Thoracic aorta (tissue), 2 donors: ENCODE measurements around the gene EPHB2. TPM values are rescaled to one million over a fixed set of nuclear protein-coding genes. Genes with fewer than 3 reads are reported as not detected.
A peak's percentile ranks its signal among the peaks of the same experiment; 100 is the strongest.

ENCODE experiments used
- ATAC-seq: fragments of 150-250 bp; one replicate; pipeline ENCODE4 v1.8.0; 2017; ENCODE audit warnings: low read depth; ENCODE audit not compliant: insufficient number of reproducible peaks, low FRiP score
- DNase-seq: peaks from one replicate; pipeline ENCODE4 v3.0.0-alpha.2; 2020; ENCODE audit warnings: low spot score
- H3K27ac ChIP-seq, 2 donors: fragments of 200-600 bp; sonication (generic); 1 replicate in 1 of 2; 2 replicates in 1 of 2; pipeline ENCODE4 v1.5.1; 2016; ENCODE audit warnings: mild to moderate bottlenecking in 2 of 2, moderate library complexity in 2 of 2
- H3K27me3 ChIP-seq: fragments of 200-600 bp; sonication (generic); replicated peaks from 2 replicates; pipeline ENCODE4 v1.6.0; 2016; ENCODE audit warnings: mild to moderate bottlenecking; ENCODE audit not compliant: insufficient read depth
- H3K36me3 ChIP-seq: fragments of 200-600 bp; sonication (generic); one replicate; pipeline ENCODE4 v1.5.1; 2016
- H3K4me1 ChIP-seq, 2 donors: fragments of 200-600 bp; sonication (generic); 1 replicate in 1 of 2; 2 replicates in 1 of 2; pipeline versions ENCODE4 v1.5.1 to v1.6.0; 2016; ENCODE audit warnings: low read depth in 2 of 2, mild to moderate bottlenecking in 1 of 2; ENCODE audit not compliant: control insufficient read depth in 1 of 2
- H3K4me3 ChIP-seq: fragments of 200-600 bp; sonication (generic); 2 replicates; pipeline ENCODE4 v1.5.1; 2016; ENCODE audit warnings: mild to moderate bottlenecking
- H3K9me3 ChIP-seq: fragments of 200-600 bp; sonication (generic); 2 replicates; pipeline ENCODE4 v1.5.1; 2016
- total RNA-seq, 2 donors: library from RNA; depleted of rRNA; stranded (reverse); fragments of >200 nt; gene quantifications; one replicate each; pipeline versions ENCODE4 v1.1.0 to v1.2.3, GENCODE V29; 2016
- TF ChIP-seq, protein P1 (sequence below): fragments of 200-600 bp; sonication (generic); IDR thresholded peaks from one replicate; pipeline ENCODE4 v1.5.1; 2019; ENCODE audit warnings: antibody characterized with exemption

The EPHB2 gene
- total RNA-seq, 2 donors from 2014 or later, result 9.3 to 10.0 TPM

DNA sequence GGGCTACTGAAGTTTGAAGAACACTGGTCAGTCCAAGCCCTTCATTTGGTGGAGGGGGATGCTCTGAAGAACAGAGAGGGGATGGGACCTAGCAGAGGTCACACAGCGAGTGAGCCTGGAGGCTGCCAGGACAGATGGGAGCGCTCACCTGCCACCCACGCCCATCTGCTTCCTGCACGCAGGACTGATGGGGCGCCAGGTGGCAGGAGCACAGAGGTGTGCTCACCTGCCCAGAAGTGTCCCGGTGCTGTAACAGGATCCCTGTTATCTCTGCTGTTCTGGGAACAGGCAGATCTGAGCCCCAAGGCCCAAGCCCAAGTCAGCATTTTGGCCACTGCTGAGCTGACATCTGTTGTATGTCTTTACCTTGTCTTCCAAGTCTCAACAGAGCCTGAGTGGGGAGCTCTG, 40.5 kb downstream of the EPHB2 start:
- ATAC-seq, result no peak
- H3K36me3 ChIP-seq, result no peaks in the 10 kb centered on the region

DNA sequence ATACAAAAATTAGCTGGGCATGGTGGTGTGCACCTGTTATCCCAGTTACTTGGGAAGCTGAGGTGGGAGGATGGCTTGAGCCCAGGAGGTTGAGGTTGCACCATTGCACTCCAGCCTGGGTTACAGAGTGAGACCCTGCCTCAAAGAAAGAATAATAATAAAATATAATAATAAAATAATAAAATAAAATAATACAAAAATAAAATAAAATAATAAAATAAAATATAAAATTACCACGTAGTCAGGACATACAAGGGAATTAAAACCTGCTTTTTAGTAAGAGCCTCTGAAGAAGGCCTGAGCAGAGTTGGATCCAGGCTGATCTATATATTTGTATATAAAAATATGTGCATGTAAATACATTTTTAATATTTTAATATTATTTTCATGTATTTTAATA, 41.7 kb downstream of the EPHB2 start:
- DNase-seq (no peak), ATAC-seq (no peak)
- Histone ChIP-seq H3K36me3 (no peaks in the 10 kb centered on the region), H3K4me3 (no peak overlapping the region), H3K27ac (no peak overlapping the region), H3K9me3 (no peaks in the 10 kb centered on the region), H3K27me3 (no peaks in the 10 kb centered on the region), H3K4me1 (peaks cover 7 to 30% of the 10 kb centered on the region in 2 donors)
- TF ChIP-seq, protein P1, sequence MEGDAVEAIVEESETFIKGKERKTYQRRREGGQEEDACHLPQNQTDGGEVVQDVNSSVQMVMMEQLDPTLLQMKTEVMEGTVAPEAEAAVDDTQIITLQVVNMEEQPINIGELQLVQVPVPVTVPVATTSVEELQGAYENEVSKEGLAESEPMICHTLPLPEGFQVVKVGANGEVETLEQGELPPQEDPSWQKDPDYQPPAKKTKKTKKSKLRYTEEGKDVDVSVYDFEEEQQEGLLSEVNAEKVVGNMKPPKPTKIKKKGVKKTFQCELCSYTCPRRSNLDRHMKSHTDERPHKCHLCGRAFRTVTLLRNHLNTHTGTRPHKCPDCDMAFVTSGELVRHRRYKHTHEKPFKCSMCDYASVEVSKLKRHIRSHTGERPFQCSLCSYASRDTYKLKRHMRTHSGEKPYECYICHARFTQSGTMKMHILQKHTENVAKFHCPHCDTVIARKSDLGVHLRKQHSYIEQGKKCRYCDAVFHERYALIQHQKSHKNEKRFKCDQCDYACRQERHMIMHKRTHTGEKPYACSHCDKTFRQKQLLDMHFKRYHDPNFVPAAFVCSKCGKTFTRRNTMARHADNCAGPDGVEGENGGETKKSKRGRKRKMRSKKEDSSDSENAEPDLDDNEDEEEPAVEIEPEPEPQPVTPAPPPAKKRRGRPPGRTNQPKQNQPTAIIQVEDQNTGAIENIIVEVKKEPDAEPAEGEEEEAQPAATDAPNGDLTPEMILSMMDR, result no peak

More for the DNA sequence above, 40.5 kb downstream of the EPHB2 start:
- no peak for DNase-seq
- H3K4me1 ChIP-seq, result peaks cover 7 to 30% of the 10 kb centered on the region in 2 donors
- H3K9me3 ChIP-seq, result no peaks in the 10 kb centered on the region
- no peak overlapping the region for H3K4me3 ChIP-seq
- peak overlapping the region; percentile 36 to 62 for H3K27ac ChIP-seq
- TF ChIP-seq, protein P1, result no peak
- no peaks in the 10 kb centered on the region for H3K27me3 ChIP-seq

DNA sequence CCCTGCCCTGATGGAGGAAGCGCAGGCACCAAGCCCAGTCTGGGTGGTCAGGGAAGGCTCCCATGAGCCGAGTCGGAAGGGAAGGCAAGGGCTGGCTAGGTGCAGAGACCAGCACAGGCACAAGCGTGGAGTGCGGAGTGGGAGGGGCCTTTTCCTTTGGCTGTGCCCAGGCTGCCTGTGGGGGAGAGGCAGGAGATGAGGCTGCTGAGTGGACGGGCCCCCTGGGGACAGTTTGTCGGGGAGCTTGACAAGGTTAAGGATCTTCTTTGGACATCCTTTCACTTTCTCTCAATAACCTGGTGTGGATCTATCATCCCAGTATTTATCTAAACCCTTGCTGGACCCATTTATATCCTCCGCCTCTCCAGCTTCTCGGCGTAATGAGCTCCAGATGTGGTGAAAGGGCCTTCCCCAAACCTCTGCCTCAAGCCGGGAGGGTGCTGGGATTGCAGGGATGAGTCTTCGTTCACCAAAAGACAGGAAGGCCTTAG, 42.9 kb downstream of the EPHB2 start:
- no peak for ATAC-seq
- H3K9me3 ChIP-seq, result no peaks in the 10 kb centered on the region
- peaks cover 7 to 30% of the 10 kb centered on the region in 2 donors for H3K4me1 ChIP-seq
- no peak for DNase-seq
- no peak overlapping the region for H3K4me3 ChIP-seq
- no peaks in the 10 kb centered on the region for H3K36me3 ChIP-seq
- no peaks in the 10 kb centered on the region for H3K27me3 ChIP-seq
- no peak overlapping the region for H3K27ac ChIP-seq
- TF ChIP-seq, protein P1, result no peak

DNA sequence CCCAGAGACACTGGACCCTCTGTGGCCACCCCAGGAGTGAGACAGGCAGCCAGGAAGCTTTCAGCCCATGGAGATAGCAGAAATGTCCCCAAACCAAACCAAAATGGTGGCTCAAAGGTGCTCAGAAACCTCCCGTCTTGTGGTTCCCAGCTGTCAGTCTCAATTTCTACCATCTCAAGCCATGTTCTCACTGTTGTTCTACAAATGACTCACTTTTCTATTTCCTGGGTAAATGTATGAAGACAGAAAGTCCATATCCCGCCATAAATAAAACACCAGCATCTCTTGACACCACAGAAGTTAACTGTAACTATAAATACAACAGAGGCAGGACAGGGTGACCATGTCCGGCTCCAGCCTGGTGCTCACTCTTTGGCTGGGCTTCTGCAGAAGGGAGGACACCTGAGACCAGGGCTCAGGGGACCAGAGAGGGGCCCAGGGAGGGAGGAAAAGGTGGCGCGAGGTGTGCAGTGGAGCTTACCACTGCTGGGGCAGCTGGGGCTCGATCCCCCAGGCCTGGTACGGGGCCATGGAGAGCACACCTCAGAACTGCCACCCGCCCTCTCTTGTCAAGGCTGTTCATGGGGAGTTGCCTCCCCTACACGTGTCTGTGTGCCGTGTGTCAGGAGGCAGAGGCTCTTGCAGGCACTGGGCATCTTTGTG, 43.6 kb downstream of the EPHB2 start:
- ATAC-seq, result no peak
- Histone ChIP-seq H3K4me1 (peaks cover 7 to 30% of the 10 kb centered on the region in 2 donors), H3K9me3 (no peaks in the 10 kb centered on the region), H3K4me3 (no peak overlapping the region), H3K27me3 (no peaks in the 10 kb centered on the region), H3K27ac (no peak overlapping the region), H3K36me3 (no peaks in the 10 kb centered on the region)
- DNase-seq, result no peak
- TF ChIP-seq, protein P1, result no peak

DNA sequence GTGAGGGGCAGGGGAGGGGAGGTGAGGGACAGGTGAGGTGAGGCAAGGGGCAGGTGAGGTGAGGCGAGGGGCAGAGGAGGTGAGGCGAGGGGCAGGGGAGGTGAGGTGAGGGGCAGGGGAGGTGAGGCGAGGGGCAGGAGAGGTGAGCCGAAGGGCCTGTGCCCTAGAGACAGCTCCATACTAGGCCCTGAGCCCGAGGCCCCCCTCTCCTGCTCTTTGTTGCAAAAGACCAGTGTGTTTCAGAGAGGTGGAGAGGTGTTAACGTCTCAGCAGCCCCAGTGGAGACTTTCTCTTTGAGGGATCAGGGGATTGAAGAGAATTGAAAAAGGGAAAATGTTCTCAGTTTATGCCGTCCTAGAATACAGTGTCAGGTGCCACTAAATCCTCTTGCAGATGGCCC, 44.2 kb downstream of the EPHB2 start:
- Histone ChIP-seq H3K27ac (no peak overlapping the region), H3K27me3 (no peaks in the 10 kb centered on the region), H3K36me3 (no peaks in the 10 kb centered on the region), H3K4me1 (peaks cover 7 to 27% of the 10 kb centered on the region in 2 donors), H3K4me3 (no peak overlapping the region), H3K9me3 (no peaks in the 10 kb centered on the region)
- ATAC-seq, result no peak
- TF ChIP-seq, protein P1, result no peak
- no peak for DNase-seq
